ENCODE measurements around the gene PLEKHM3. TPM values are rescaled to one million over a fixed set of nuclear protein-coding genes. Genes with fewer than 3 reads are reported as not detected.

Gene PLEKHM3
- total RNA-seq, 1 experiment from 2014 or later = 19.9 TPM

GRCh38 chr2:207974216-207974605 lies 51.1 kb downstream of the PLEKHM3 start:
- H3K4me2 ChIP-seq (ENCODE audit: low read depth, low read length, poor library complexity, severe bottlenecking) = no peak overlapping the region

GRCh38 chr2:207970826-207971180 lies 54.5 kb downstream of the PLEKHM3 start:
- no peaks in the 10 kb centered on the region for H3K27me3 ChIP-seq (ENCODE audit: low read length)
- no peaks in the 10 kb centered on the region for H3K9me2 ChIP-seq (replicated peaks; ENCODE audit: insufficient read depth, low read length)
- no peaks in the 10 kb centered on the region for H4K20me1 ChIP-seq (ENCODE audit: insufficient read depth, low read depth, low read length)
- no peaks in the 10 kb centered on the region for H3K36me3 ChIP-seq (ENCODE audit: insufficient read depth, low read length)
- no peaks in the 10 kb centered on the region for H3K9me3 ChIP-seq (ENCODE audit: low read length)
- peaks cover 69% of the 10 kb centered on the region for H3K4me1 ChIP-seq (ENCODE audit: low read length)
- peaks cover 45% of the 10 kb centered on the region for H3K79me2 ChIP-seq (ENCODE audit: low read length)
- 0 out of 2 replicates have a peak overlapping the region, but pooled peaks have one; percentile 36 for H3K4me3 ChIP-seq (ENCODE audit: low read length)
- peak; percentile 38 for DNase-seq
- peak overlapping the region; percentile 72 for H3K4me2 ChIP-seq (ENCODE audit: low read depth, low read length, poor library complexity, severe bottlenecking)
- H2AFZ ChIP-seq (ENCODE audit: low read length) = no peak overlapping the region
- peak overlapping the region; percentile 90 for H3K27ac ChIP-seq (ENCODE audit: low read length)
- H3K9ac ChIP-seq (ENCODE audit: low read length) = peak overlapping the region; percentile 50

More at GRCh38 chr2:207974216-207974605, 51.1 kb downstream of the PLEKHM3 start:
- Histone ChIP-seq H3K36me3 (ENCODE audit: insufficient read depth, low read length) (no peaks in the 10 kb centered on the region), H3K9ac (ENCODE audit: low read length) (no peak overlapping the region), H3K4me1 (ENCODE audit: low read length) (peaks cover 35% of the 10 kb centered on the region), H3K27ac (ENCODE audit: low read length) (no peak overlapping the region), H3K4me3 (ENCODE audit: low read length) (no peak overlapping the region), H3K9me2 (replicated peaks; ENCODE audit: insufficient read depth, low read length) (no peaks in the 10 kb centered on the region), H3K27me3 (ENCODE audit: low read length) (no peaks in the 10 kb centered on the region), H4K20me1 (ENCODE audit: insufficient read depth, low read depth, low read length) (no peaks in the 10 kb centered on the region), H3K79me2 (ENCODE audit: low read length) (peaks cover 29% of the 10 kb centered on the region), H2AFZ (ENCODE audit: low read length) (no peak overlapping the region), H3K9me3 (ENCODE audit: low read length) (no peaks in the 10 kb centered on the region)
- DNase-seq = no peak

DNA sequence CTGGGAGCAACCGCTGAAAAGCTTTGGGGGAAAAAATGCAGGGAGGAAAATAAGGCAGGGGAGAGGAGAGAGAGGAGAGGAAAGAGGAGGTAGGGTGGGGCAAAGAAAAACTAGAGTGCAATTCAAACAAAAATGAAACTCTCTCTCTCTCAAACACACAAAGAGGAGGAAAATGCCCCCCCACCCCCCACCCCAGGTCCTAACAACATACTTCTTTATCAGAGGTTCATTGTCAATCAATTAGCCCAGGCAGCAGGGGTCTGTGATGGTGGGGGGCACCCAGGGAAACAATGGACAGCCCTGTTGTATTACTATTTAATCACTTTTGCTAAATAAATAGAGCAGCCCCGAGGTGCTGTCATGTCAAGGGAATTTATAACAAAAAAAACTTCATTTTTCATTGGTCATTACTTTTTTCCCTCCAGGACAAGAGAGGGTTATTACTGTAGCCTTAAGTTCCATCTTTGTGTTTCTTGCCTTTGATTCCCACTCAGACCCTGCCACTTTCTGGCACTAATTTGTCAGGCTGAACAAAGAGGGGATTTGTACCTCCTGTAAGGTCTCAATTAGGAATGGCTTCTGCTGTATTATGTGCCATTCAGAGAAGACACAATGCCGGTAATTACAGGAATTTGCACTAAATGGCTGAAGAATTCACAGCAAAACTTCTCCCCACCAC lies 55.0 kb downstream of the PLEKHM3 start:
- H3K36me3 ChIP-seq (ENCODE audit: insufficient read depth, low read length) = no peaks in the 10 kb centered on the region
- peak overlapping the region; percentile 50 for H3K9ac ChIP-seq (ENCODE audit: low read length)
- H3K4me1 ChIP-seq (ENCODE audit: low read length) = peaks cover 74% of the 10 kb centered on the region
- no peak for DNase-seq
- no peaks in the 10 kb centered on the region for H4K20me1 ChIP-seq (ENCODE audit: insufficient read depth, low read depth, low read length)
- H3K79me2 ChIP-seq (ENCODE audit: low read length) = peaks cover 45% of the 10 kb centered on the region
- peak overlapping the region; percentile 72 for H3K4me2 ChIP-seq (ENCODE audit: low read depth, low read length, poor library complexity, severe bottlenecking)
- H3K9me2 ChIP-seq (replicated peaks; ENCODE audit: insufficient read depth, low read length) = no peaks in the 10 kb centered on the region
- H3K4me3 ChIP-seq (ENCODE audit: low read length) = peak overlapping the region; percentile 36; the same call in 1 of the 2 replicates
- peak overlapping the region; percentile 30; the same call in 1 of the 2 replicates for H2AFZ ChIP-seq (ENCODE audit: low read length)
- H3K27me3 ChIP-seq (ENCODE audit: low read length) = no peaks in the 10 kb centered on the region
- peak overlapping the region; percentile 90 for H3K27ac ChIP-seq (ENCODE audit: low read length)
- H3K9me3 ChIP-seq (ENCODE audit: low read length) = no peaks in the 10 kb centered on the region

GRCh38 chr2:207969249-207969648 lies 56.1 kb downstream of the PLEKHM3 start:
- no peaks in the 10 kb centered on the region for H3K36me3 ChIP-seq (ENCODE audit: insufficient read depth, low read length)

GRCh38 chr2:207967121-207967520 lies 58.2 kb downstream of the PLEKHM3 start:
- Histone ChIP-seq H3K9me3 (ENCODE audit: low read length) (peaks cover 7% of the 10 kb centered on the region; the same call in 1 of the 2 replicates), H3K4me3 (ENCODE audit: low read length) (peak overlapping the region; percentile 44), H3K9ac (ENCODE audit: low read length) (peak overlapping the region; percentile 23), H3K36me3 (ENCODE audit: insufficient read depth, low read length) (peaks cover 10% of the 10 kb centered on the region; the same call in 1 of the 2 replicates), H3K27me3 (ENCODE audit: low read length) (no peaks in the 10 kb centered on the region), H3K4me2 (ENCODE audit: low read depth, low read length, poor library complexity, severe bottlenecking) (peak overlapping the region; percentile 72), H3K9me2 (replicated peaks; ENCODE audit: insufficient read depth, low read length) (no peaks in the 10 kb centered on the region), H4K20me1 (ENCODE audit: insufficient read depth, low read depth, low read length) (no peaks in the 10 kb centered on the region), H3K4me1 (ENCODE audit: low read length) (peaks cover 78% of the 10 kb centered on the region), H3K27ac (ENCODE audit: low read length) (peak overlapping the region; percentile 90), H2AFZ (ENCODE audit: low read length) (no peak overlapping the region), H3K79me2 (ENCODE audit: low read length) (peaks cover 48% of the 10 kb centered on the region)
- peak; percentile 86 for DNase-seq

More at GRCh38 chr2:207969249-207969648, 56.1 kb downstream of the PLEKHM3 start:
- no peaks in the 10 kb centered on the region for H4K20me1 ChIP-seq (ENCODE audit: insufficient read depth, low read depth, low read length)
- H3K79me2 ChIP-seq (ENCODE audit: low read length) = peaks cover 53% of the 10 kb centered on the region
- peak overlapping the region; percentile 36; the same call in 1 of the 2 replicates for H3K4me3 ChIP-seq (ENCODE audit: low read length)
- no peaks in the 10 kb centered on the region for H3K27me3 ChIP-seq (ENCODE audit: low read length)
- H3K9me2 ChIP-seq (replicated peaks; ENCODE audit: insufficient read depth, low read length) = no peaks in the 10 kb centered on the region
- 0 out of 2 replicates have a peak overlapping the region, but pooled peaks have one; percentile 30 for H2AFZ ChIP-seq (ENCODE audit: low read length)
- H3K9me3 ChIP-seq (ENCODE audit: low read length) = no peaks in the 10 kb centered on the region
- DNase-seq = peak; percentile 41
- H3K27ac ChIP-seq (ENCODE audit: low read length) = peak overlapping the region; percentile 90
- H3K9ac ChIP-seq (ENCODE audit: low read length) = no peak overlapping the region
- peaks cover 85% of the 10 kb centered on the region for H3K4me1 ChIP-seq (ENCODE audit: low read length)
- H3K4me2 ChIP-seq (ENCODE audit: low read depth, low read length, poor library complexity, severe bottlenecking) = peak overlapping the region; percentile 72

GRCh38 chr2:207960911-207961310 lies 64.4 kb downstream of the PLEKHM3 start:
- Histone ChIP-seq H3K27me3 (ENCODE audit: low read length) (no peaks in the 10 kb centered on the region), H3K9me3 (ENCODE audit: low read length) (peaks cover 11% of the 10 kb centered on the region; the same call in 1 of the 2 replicates), H3K4me2 (ENCODE audit: low read depth, low read length, poor library complexity, severe bottlenecking) (no peak overlapping the region), H3K36me3 (ENCODE audit: insufficient read depth, low read length) (peaks cover 14% of the 10 kb centered on the region; the same call in 1 of the 2 replicates), H4K20me1 (ENCODE audit: insufficient read depth, low read depth, low read length) (no peaks in the 10 kb centered on the region), H3K4me1 (ENCODE audit: low read length) (peaks cover 38% of the 10 kb centered on the region), H3K79me2 (ENCODE audit: low read length) (peaks cover 8% of the 10 kb centered on the region), H3K9me2 (replicated peaks; ENCODE audit: insufficient read depth, low read length) (no peaks in the 10 kb centered on the region), H2AFZ (ENCODE audit: low read length) (no peak overlapping the region), H3K27ac (ENCODE audit: low read length) (no peak overlapping the region), H3K9ac (ENCODE audit: low read length) (no peak overlapping the region), H3K4me3 (ENCODE audit: low read length) (no peak overlapping the region)
- DNase-seq = peak; percentile 10

DNA sequence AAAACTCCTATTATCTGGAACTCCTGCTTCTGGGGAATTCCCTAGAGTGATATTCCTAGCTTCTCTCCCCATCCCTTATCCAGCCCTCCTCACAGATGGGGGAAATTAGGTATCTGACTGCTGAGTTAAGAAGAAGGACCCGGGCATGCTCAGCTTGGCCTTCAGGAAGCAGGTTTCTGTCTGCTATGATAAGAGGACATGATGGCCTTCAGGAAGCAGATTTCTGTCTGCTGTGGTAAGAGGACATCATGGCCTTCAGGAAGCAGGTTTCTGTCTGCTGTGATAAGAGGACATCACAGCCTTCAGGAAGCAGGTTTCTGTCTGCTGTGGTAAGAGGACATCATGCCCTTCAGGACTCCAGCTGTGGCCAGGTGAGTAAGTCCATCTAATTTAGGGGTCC lies 65.2 kb downstream of the PLEKHM3 start:
- Histone ChIP-seq H3K4me1 (ENCODE audit: low read length) (peaks cover 30% of the 10 kb centered on the region), H3K9me2 (replicated peaks; ENCODE audit: insufficient read depth, low read length) (no peaks in the 10 kb centered on the region), H3K4me2 (ENCODE audit: low read depth, low read length, poor library complexity, severe bottlenecking) (no peak overlapping the region), H3K4me3 (ENCODE audit: low read length) (no peak overlapping the region), H3K36me3 (ENCODE audit: insufficient read depth, low read length) (peaks cover 14% of the 10 kb centered on the region; the same call in 1 of the 2 replicates), H4K20me1 (ENCODE audit: insufficient read depth, low read depth, low read length) (no peaks in the 10 kb centered on the region), H3K9me3 (ENCODE audit: low read length) (peaks cover 11% of the 10 kb centered on the region; the same call in 1 of the 2 replicates), H3K27me3 (ENCODE audit: low read length) (no peaks in the 10 kb centered on the region), H3K79me2 (ENCODE audit: low read length) (peaks cover 6% of the 10 kb centered on the region), H3K9ac (ENCODE audit: low read length) (no peak overlapping the region), H3K27ac (ENCODE audit: low read length) (peak overlapping the region; percentile 29; the same call in 1 of the 2 replicates), H2AFZ (ENCODE audit: low read length) (no peak overlapping the region)
- peak; percentile 39 for DNase-seq

GRCh38 chr2:207956771-207957170 lies 68.6 kb downstream of the PLEKHM3 start:
- no peak overlapping the region for H3K4me2 ChIP-seq (ENCODE audit: low read depth, low read length, poor library complexity, severe bottlenecking)
- H3K9me2 ChIP-seq (replicated peaks; ENCODE audit: insufficient read depth, low read length) = no peaks in the 10 kb centered on the region
- 0 out of 2 replicates have a peak, but pooled peaks cover under 1% of the 10 kb centered on the region for H3K9me3 ChIP-seq (ENCODE audit: low read length)
- no peaks in the 10 kb centered on the region for H4K20me1 ChIP-seq (ENCODE audit: insufficient read depth, low read depth, low read length)
- H3K36me3 ChIP-seq (ENCODE audit: insufficient read depth, low read length) = no peaks in the 10 kb centered on the region
- DNase-seq = no peak
- H3K79me2 ChIP-seq (ENCODE audit: low read length) = peaks cover 7% of the 10 kb centered on the region; the same call in 1 of the 2 replicates
- no peak overlapping the region for H2AFZ ChIP-seq (ENCODE audit: low read length)
- peaks cover 50% of the 10 kb centered on the region for H3K4me1 ChIP-seq (ENCODE audit: low read length)
- no peaks in the 10 kb centered on the region for H3K27me3 ChIP-seq (ENCODE audit: low read length)
- no peak overlapping the region for H3K9ac ChIP-seq (ENCODE audit: low read length)
- H3K27ac ChIP-seq (ENCODE audit: low read length) = 0 out of 2 replicates have a peak overlapping the region, but pooled peaks have one; percentile 23
- H3K4me3 ChIP-seq (ENCODE audit: low read length) = no peak overlapping the region

All from Karpas-422 (cell line).